Esophagus squamous epithelium (tissue), 5 donors: ENCODE results near the gene DUSP2. TPM values are rescaled to one million over a fixed set of nuclear protein-coding genes. Genes with fewer than 3 reads are reported as not detected.

ENCODE experiments used
- DNase-seq: peaks from one replicate; lab custom pipeline; 2025; lab: John Stamatoyannopoulos, UW
- H3K27ac ChIP-seq, 4 donors: fragments of 200-600 bp; sonication (generic); one replicate each; pipeline ENCODE4 v1.5.1; 2016 to 2019; ENCODE audit warnings: mild to moderate bottlenecking in 1 of 4
- H3K27me3 ChIP-seq, 4 donors: fragments of 200-600 bp; sonication (generic); 1 replicate in 3 of 4; 2 replicates in 1 of 4; pipeline versions ENCODE4 v1.5.1 to v1.6.0; 2017 to 2021; ENCODE audit warnings: antibody characterized with exemption in 1 of 4
- H3K36me3 ChIP-seq, 3 donors: fragments of 200-600 bp; sonication (generic); one replicate each; pipeline ENCODE4 v1.5.1; 2016 to 2019
- H3K4me1 ChIP-seq, 3 donors: fragments of 200-600 bp; sonication (generic); one replicate each; pipeline ENCODE4 v1.5.1; 2017 to 2019
- H3K4me3 ChIP-seq, 4 donors: fragments of 200-600 bp; sonication (generic); 1 replicate in 3 of 4; 2 replicates in 1 of 4; pipeline ENCODE4 v1.5.1; 2016 to 2019; ENCODE audit warnings: mild to moderate bottlenecking in 2 of 4, moderate library complexity in 1 of 4
- H3K9me3 ChIP-seq, 3 donors: fragments of 200-600 bp; sonication (generic); one replicate each; pipeline ENCODE4 v1.5.1; 2016 to 2019
- POLR2A ChIP-seq, 4 donors: fragments of 450-650 bp; IDR thresholded peaks; one replicate each; pipeline ENCODE4 v1.6.1; 2017; ENCODE audit warnings: antibody characterized with exemption in 4 of 4, mild to moderate bottlenecking in 4 of 4, moderate library complexity in 3 of 4
- WGBS, 2 donors: methylation state at CpG; one replicate each; pipeline ENCODE4 v1.1.5; 2018; 5-methylcytosine and 5-hydroxymethylcytosine counted together
- intact Hi-C: fragments of 100-400 bp; cut with DNase I; formaldehyde crosslinking; loops from one replicate; pipeline ENCODE4 v1.15.0; 2022
- total RNA-seq, 4 donors: library from RNA; depleted of rRNA; stranded (reverse); fragments of >200 nt; gene quantifications; one replicate each; pipeline ENCODE4 v1.1.0, GENCODE V29; 2016
- TF ChIP-seq, protein P1 (sequence below), 6 experiments: fragments of 450-650 bp in 4 of 6; fragments of 200-600 bp in 2 of 6; sonication (generic) in 2 of 6; IDR thresholded peaks; one replicate each; pipeline ENCODE4 v1.5.1; 2016 to 2019; ENCODE audit warnings: antibody characterized with exemption in 6 of 6, mild to moderate bottlenecking in 4 of 6, moderate library complexity in 4 of 6
- donor health status: DM: yes; HTN: yes; CAD: no.

The DUSP2 gene
- total RNA-seq, 4 donors from 2014 or later: 1.5 to 10.3 (median 5.6) TPM

DNA sequence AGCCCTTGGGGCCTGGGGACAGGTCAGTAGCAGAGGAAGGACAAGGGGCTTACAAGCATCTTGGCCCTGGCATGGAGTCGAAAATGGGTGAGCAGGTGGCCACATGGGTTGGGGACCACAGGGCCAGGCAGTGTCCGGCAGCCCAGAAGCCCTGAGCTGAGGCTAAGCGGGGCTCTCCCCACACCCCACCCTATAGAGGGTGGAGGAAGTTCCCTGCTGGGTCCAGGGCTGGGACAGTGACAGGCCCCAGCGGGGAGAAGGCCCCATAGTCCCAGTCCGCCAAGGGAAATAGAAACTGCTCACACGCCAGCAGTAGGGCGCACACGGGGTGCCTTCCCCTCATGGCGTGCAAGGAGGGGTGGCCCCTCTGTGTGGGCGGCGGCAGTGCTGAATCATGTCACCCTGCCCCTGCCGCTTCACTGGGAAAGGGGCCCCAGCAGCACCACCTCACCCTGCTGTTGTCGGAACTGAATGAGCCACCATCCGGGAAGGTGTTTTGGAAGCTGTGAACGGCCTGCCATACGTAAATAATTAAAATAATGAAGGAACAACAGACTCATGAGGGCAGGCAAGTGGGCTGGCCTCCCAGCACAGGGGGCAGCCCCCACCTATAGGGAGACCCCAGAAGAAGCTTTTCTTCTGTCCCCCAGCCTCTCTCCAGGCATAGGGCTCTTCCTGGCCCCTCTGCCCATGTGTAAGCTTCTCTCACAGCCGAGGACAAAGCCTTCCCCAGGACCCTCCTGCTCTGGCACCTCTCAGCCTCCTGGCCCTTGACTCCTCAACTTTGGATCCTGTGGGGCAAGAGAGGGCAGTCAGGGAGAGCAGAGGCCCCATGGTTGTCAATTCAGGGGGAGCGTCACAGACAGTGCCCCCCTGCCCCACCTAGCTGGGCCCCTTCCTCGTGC is 12.7 kb upstream of the DUSP2 start:
- H3K9me3 ChIP-seq: no peaks in the 10 kb centered on the region
- H3K36me3 ChIP-seq: no peaks in the 10 kb centered on the region
- peaks cover 0 to 23% (median 0%) of the 10 kb centered on the region in 4 donors for H3K27me3 ChIP-seq
- H3K4me1 ChIP-seq: peaks cover 0 to 11% (median 0%) of the 10 kb centered on the region in 3 donors
- intact Hi-C loops: no loop called here
- no peak for DNase-seq
- no peak for TF ChIP-seq POLR2A (IDR thresholded peaks at IDR 0.05)
- TF ChIP-seq, protein P1, sequence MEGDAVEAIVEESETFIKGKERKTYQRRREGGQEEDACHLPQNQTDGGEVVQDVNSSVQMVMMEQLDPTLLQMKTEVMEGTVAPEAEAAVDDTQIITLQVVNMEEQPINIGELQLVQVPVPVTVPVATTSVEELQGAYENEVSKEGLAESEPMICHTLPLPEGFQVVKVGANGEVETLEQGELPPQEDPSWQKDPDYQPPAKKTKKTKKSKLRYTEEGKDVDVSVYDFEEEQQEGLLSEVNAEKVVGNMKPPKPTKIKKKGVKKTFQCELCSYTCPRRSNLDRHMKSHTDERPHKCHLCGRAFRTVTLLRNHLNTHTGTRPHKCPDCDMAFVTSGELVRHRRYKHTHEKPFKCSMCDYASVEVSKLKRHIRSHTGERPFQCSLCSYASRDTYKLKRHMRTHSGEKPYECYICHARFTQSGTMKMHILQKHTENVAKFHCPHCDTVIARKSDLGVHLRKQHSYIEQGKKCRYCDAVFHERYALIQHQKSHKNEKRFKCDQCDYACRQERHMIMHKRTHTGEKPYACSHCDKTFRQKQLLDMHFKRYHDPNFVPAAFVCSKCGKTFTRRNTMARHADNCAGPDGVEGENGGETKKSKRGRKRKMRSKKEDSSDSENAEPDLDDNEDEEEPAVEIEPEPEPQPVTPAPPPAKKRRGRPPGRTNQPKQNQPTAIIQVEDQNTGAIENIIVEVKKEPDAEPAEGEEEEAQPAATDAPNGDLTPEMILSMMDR (IDR thresholded peaks at IDR 0.05): no peak
- no peak overlapping the region for H3K27ac ChIP-seq
- WGBS, 2 donors: 54 to 63% methylated on average over 7 to 8 of the region's 19 CpGs
- H3K4me3 ChIP-seq: no peak overlapping the region

- DNase-seq: no peak
- Histone ChIP-seq H3K9me3 (no peaks in the 10 kb centered on the region), H3K4me1 (peaks cover 0 to 11% (median 0%) of the 10 kb centered on the region in 3 donors), H3K27me3 (peaks cover 0 to 23% (median 0%) of the 10 kb centered on the region in 4 donors), H3K36me3 (no peaks in the 10 kb centered on the region), H3K27ac (no peak overlapping the region), H3K4me3 (no peak overlapping the region)
- TF ChIP-seq, protein P1 (IDR thresholded peaks at IDR 0.05): no peak
- TF ChIP-seq POLR2A (IDR thresholded peaks at IDR 0.05): no peak
- 80 to 90% methylated on average over 2 to 3 of the region's 5 CpGs for WGBS, 2 donors
- intact Hi-C loops: no loop called here
Measured at GRCh38 chr2:96156926-96157648, 11.8 kb upstream of the DUSP2 start.

GRCh38 chr2:96156011-96156820 is 11.0 kb upstream of the DUSP2 start:
- H3K27me3 ChIP-seq: peaks cover 0 to 23% (median 0%) of the 10 kb centered on the region in 4 donors
- WGBS, 2 donors: 67 to 83% methylated on average over 6 to 7 of the region's 10 CpGs
- H3K27ac ChIP-seq: no peak overlapping the region
- H3K36me3 ChIP-seq: no peaks in the 10 kb centered on the region
- intact Hi-C loops: no loop called here
- H3K9me3 ChIP-seq: no peaks in the 10 kb centered on the region
- peaks cover 0 to 5% (median 0%) of the 10 kb centered on the region in 3 donors for H3K4me1 ChIP-seq
- TF ChIP-seq POLR2A (IDR thresholded peaks at IDR 0.05): no peak
- TF ChIP-seq, protein P1 (IDR thresholded peaks at IDR 0.05): no peak
- no peak for DNase-seq
- H3K4me3 ChIP-seq: no peak overlapping the region

DNA sequence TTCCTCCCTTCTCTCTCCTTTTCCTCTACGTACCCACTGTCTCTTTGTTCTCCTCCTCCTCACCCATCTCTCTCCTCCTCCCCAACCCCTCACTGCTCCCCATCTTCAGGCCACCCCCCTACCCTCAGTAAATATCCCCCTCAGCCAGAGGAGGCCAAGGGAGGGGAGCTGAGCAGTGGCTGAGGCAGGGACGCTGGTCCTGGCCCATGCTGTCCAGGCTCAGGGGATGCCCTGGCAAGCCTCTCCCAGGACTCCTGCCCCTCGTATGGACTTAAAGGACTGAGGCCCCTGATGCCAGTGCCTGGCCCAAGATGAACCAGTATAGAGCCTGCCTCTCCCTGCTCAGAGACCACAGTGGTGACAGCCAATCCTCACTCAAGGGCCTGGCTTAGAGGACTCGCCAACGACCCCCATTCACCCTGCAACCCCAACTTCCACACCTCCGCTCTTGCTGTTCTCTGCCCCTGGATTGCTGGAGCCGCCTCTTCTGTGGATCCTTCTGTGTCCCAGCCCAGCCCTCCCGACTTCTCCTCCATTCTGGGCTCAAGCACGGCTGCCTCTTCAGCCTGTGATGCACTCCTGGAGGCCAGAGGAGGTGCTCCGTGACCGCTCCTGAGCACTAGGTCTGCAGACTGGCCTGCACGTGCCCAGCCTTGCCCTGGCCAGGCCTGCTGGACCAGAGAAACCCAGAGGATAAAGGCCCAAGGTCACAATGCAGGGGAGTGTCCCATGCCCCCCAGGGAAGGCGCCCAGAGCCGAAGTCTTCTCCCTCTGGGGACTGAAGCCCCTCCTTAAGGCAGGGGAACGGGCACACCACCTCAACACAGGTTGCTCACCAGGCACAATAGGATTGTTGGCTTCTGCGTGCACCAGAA is 9.5 kb upstream of the DUSP2 start:
- Histone ChIP-seq H3K4me3 (no peak overlapping the region), H3K9me3 (no peaks in the 10 kb centered on the region), H3K27ac (no peak overlapping the region), H3K36me3 (no peaks in the 10 kb centered on the region), H3K27me3 (peaks cover 0 to 23% (median 0%) of the 10 kb centered on the region in 4 donors), H3K4me1 (peaks cover 0 to 5% (median 0%) of the 10 kb centered on the region in 3 donors)
- intact Hi-C loops: no loop called here
- DNase-seq: no peak
- 90 to 93% methylated on average over 5 to 6 of the region's 16 CpGs for WGBS, 2 donors
- TF ChIP-seq, protein P1 (IDR thresholded peaks at IDR 0.05): no peak
- no peak for TF ChIP-seq POLR2A (IDR thresholded peaks at IDR 0.05)
